Mucosa of descending colon (tissue), 3 donors: ENCODE measurements around the gene ZNF532. TPM values are rescaled to one million over a fixed set of nuclear protein-coding genes. Genes with fewer than 3 reads are reported as not detected.
"Not testable (repeated sequence)": the region's sequence is repeated elsewhere in the genome, so short reads cannot be mapped to it uniquely, and the experiment has no call there.

Source experiments
- ATAC-seq: fragments of 200-7000 bp; cut with Tn5 transposase; one replicate; pipeline ENCODE4 v1.9.1; 2020; ENCODE audit warnings: mild to moderate bottlenecking, moderate library complexity
- DNase-seq, 3 donors: peaks; one replicate each; pipeline ENCODE4 v3.0.0-alpha.2; 2020
- H3K36me3 ChIP-seq: fragments of 200-600 bp; one replicate; pipeline ENCODE4 v1.8.0; 2021; ENCODE audit warnings: low read depth, mild to moderate bottlenecking
- H3K4me1 ChIP-seq: fragments of 200-600 bp; one replicate; pipeline ENCODE4 v1.8.0; 2021; ENCODE audit warnings: low read depth, mild to moderate bottlenecking
- H3K4me3 ChIP-seq: fragments of 200-600 bp; one replicate; pipeline ENCODE4 v1.8.0; 2021; ENCODE audit warnings: mild to moderate bottlenecking
- H3K9me3 ChIP-seq: fragments of 200-600 bp; one replicate; pipeline ENCODE4 v1.8.0; 2021; ENCODE audit warnings: mild to moderate bottlenecking
- intact Hi-C, 2 donors: fragments of 100-400 bp; cut with DNase I in 1 of 2; cut with micrococcal nuclease in 1 of 2; formaldehyde crosslinking; loops; one replicate each; pipeline versions ENCODE4 v1.11.0 to v1.11.1; 2022; cut with DNase I, micrococcal nuclease
- long read RNA-seq, 2 donors: library from polyadenylated mRNA; unstranded; transcript quantifications; one replicate each; pipeline ENCODE4 v2.0.0, GENCODE V29; 2019 to 2021
- total RNA-seq, 3 donors: library from RNA; stranded (reverse); fragmentation: NEBNext Ultra II Directional in 2 of 3; extraction: Animal tissue kit (Norgen Biotek cat#: 25700) in 2 of 3; gene quantifications; one replicate each; pipeline versions ENCODE4 v1.2.1 to v1.2.4, GENCODE V29; 2021 to 2023
- TF ChIP-seq, protein P1 (sequence below): fragments of 200-600 bp; IDR thresholded peaks from one replicate; pipeline ENCODE4 v1.8.0; 2022; ENCODE audit warnings: antibody characterized with exemption, mild to moderate bottlenecking
- donor health status: DM: no; HTN: no; CAD: no; lungs with moderate emphysema.
- donor health status: DM: no; HTN: no; CAD: no.
- donor health status: DM: no; HTN: yes; CAD: no.

The ZNF532 gene
- total RNA-seq: 100 to 1,000 TPM in 1 of 3 donors, 10 to 100 TPM in 2; 11.2 to 104 (median 16.3) TPM
- long read RNA-seq, donor 1, partial matches to known transcripts: 18 of 28 reads
- long read RNA-seq, donor 1, other reads (novel, unspliced or antisense): 9 of 28 reads
- long read RNA-seq, donor 2: 0 reads

- intact Hi-C loops: loop anchor here in 1 of 2 donors (10.0 kb wide), 1 partner anchor 200 kb away; no protein-coding TSS in a partner anchor
- Histone ChIP-seq H3K9me3 (no peaks in the 10 kb centered on the region), H3K4me1 (peaks cover 5% of the 10 kb centered on the region), H3K36me3 (no peaks in the 10 kb centered on the region), H3K4me3 (no peak within 1 kb of the TSS)
- peak; percentile 51 for ATAC-seq
- TF ChIP-seq, protein P1, sequence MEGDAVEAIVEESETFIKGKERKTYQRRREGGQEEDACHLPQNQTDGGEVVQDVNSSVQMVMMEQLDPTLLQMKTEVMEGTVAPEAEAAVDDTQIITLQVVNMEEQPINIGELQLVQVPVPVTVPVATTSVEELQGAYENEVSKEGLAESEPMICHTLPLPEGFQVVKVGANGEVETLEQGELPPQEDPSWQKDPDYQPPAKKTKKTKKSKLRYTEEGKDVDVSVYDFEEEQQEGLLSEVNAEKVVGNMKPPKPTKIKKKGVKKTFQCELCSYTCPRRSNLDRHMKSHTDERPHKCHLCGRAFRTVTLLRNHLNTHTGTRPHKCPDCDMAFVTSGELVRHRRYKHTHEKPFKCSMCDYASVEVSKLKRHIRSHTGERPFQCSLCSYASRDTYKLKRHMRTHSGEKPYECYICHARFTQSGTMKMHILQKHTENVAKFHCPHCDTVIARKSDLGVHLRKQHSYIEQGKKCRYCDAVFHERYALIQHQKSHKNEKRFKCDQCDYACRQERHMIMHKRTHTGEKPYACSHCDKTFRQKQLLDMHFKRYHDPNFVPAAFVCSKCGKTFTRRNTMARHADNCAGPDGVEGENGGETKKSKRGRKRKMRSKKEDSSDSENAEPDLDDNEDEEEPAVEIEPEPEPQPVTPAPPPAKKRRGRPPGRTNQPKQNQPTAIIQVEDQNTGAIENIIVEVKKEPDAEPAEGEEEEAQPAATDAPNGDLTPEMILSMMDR: no peak
- DNase-seq: peak in 1 of 3 donors; percentile 63
These were observed at the start of gene ZNF532 for GRCh38 chr18:58864146-58865032. Gene ZNF532 (plus strand): TSS chr18:58864877. CDS start in a region left out here.

DNA sequence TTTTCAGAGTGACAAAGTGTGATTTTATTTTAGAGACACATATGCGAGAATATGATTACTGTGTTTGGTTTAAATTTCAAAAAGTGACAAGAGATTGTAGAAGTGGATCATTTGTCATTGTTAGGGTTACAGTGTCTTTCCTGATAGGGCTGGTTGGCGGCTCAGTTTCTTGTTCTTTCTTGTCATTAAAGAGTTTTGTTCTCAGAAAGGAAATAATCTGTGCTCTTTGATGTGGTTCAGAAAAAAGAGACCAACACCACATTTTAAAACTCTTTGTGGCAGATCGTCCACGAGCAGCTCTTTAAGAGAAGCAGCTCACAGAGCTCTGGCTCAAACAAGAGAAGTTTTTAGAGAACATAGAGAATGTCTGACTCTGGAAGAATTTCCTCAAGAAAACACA is 45.6 kb upstream of the ZNF532 start:
- ATAC-seq: no peak
- H3K4me3 ChIP-seq: no peak overlapping the region
- no peak for DNase-seq
- TF ChIP-seq, protein P1: no peak
- no peaks in the 10 kb centered on the region for H3K9me3 ChIP-seq
- intact Hi-C loops: no loop called here
- H3K4me1 ChIP-seq: no peaks in the 10 kb centered on the region
- no peaks in the 10 kb centered on the region for H3K36me3 ChIP-seq

- Histone ChIP-seq H3K9me3 (no peaks in the 10 kb centered on the region), H3K36me3 (no peaks in the 10 kb centered on the region), H3K4me1 (no peaks in the 10 kb centered on the region), H3K4me3 (no peak overlapping the region)
- DNase-seq: no peak
- intact Hi-C loops: no loop called here
- no peak for ATAC-seq
- TF ChIP-seq, protein P1: no peak
These were observed 44.4 kb upstream of the ZNF532 start for GRCh38 chr18:58820251-58820650.

- DNase-seq (no peak), ATAC-seq (no peak)
- Histone ChIP-seq H3K36me3 (no peaks in the 10 kb centered on the region), H3K4me3 (no peak overlapping the region), H3K4me1 (no peaks in the 10 kb centered on the region), H3K9me3 (no peaks in the 10 kb centered on the region)
- TF ChIP-seq, protein P1: no peak
- intact Hi-C loops: no loop called here
These were observed 41.7 kb upstream of the ZNF532 start for GRCh38 chr18:58822944-58823343.

DNA sequence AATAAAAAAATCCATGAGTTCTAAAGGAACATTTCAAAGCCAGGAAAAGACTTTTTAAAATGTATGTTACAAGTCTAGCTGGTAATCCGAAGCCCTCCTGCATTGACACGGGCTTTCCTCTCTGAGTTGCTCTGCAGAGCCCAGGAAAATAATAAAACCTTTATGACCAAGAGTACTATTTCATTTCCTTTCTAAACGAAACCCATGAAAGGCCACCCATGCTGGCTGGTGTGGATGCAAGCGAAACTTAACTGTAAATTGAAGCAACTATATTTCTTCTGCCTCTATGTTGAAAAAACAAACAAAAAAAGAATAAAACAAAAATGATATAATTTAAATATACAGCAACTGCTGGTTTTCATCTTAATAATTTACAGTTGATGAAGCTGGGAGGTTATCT is 41.3 kb upstream of the ZNF532 start:
- no peaks in the 10 kb centered on the region for H3K36me3 ChIP-seq
- TF ChIP-seq, protein P1: no peak
- no peak overlapping the region for H3K4me3 ChIP-seq
- ATAC-seq (no peak), DNase-seq (no peak)
- intact Hi-C loops: no loop called here
- no peaks in the 10 kb centered on the region for H3K9me3 ChIP-seq
- no peaks in the 10 kb centered on the region for H3K4me1 ChIP-seq

GRCh38 chr18:58826926-58827325 is 37.8 kb upstream of the ZNF532 start:
- H3K9me3 ChIP-seq, ATAC-seq, H3K4me3 ChIP-seq, H3K36me3 ChIP-seq, DNase-seq, H3K4me1 ChIP-seq, intact Hi-C loops: not testable (repeated sequence)
